GM19372 (cell line): ENCODE data around the gene TLCD5.
A peak's percentile ranks its signal among the peaks of the same experiment; 100 is the strongest.

Experiments used
- ATAC-seq: cut with Tn5 transposase; IDR thresholded peaks from one replicate; pipeline ENCODE4 v1.9.1; 2021; ENCODE audit warnings: mild to moderate bottlenecking, low read depth, moderate library complexity; ENCODE audit not compliant: unreplicated experiment

Gene TLCD5

GRCh38 chr11:120335908-120336640 lies 11.0 kb downstream of the TLCD5 start, which contains the start of gene ARHGEF12:
Gene ARHGEF12, plus strand, starts transcription at chr11:120336413. Its CDS starts 831 bp downstream, at chr11:120337244.
- ATAC-seq = peak; percentile 64

DNA sequence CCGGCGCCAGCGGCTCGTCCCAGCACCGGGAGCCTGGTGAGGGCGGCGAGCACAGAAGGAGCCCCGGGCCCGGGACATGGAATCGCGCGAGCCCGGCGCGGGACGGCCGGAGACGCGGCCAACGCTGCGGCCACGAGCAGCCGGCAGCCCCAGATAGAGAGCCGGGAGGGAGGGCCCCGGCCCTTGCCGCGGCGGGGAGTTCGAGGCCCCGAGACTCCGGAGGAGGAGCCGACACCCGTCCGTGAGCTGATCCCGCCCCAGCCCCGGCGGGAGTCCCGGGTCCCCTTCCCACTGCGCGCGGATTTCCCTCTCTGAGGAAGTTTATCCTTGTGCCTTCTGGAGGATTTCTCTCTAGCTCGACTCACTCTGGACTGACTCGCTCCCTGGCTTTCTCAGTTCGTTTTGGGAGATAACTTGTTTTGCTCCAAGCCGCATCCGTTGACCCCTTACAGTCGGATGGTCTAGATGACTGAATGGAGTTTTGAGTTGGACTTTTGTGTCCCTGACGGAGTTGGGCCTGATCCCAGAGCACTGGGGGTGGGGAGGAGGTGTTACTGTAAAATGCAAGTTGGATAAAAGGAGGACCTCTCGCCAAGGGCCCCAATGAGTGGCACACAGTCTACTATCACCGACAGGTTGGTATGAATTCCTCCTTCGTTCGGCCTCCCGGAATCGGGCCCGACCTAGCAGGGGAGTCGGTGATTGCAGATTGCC lies 11.7 kb downstream of the TLCD5 start:
- peak; percentile 43 for ATAC-seq

DNA sequence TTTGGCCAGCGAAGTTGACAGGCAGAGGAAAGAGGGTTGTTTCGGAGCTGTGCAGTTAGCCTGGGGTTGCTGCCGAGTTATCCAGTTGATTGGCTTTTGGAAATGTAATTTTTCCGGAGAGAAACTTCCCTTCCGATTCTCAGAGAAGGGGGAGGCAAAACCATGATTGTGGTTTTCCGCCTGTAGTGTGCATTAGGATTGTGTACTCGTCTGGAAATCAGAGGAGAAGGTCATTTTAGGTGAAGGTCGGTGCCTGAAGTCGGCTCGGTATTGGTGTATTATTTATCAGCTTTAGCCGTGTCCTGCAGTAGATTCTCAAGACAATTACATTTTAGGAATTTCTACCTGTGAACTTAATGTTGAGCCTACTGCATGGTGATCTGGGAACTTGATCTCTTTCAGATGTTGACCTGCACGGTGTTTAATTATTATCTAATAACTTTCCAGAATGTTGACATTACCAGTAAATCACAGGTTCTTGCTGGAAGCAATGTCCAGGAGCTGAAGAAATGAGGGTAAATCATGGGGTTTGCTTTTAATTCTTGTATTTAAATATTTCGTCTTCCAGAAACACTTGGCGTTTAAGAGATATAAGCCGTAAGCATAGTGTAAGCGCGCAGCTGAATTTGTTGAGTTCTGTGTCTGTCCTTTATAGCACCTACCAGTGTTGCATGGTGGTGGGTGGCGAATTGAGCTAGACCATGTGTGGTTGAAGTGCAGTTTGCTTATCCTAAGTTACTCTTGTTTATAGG lies 12.4 kb downstream of the TLCD5 start:
- no peak for ATAC-seq

DNA sequence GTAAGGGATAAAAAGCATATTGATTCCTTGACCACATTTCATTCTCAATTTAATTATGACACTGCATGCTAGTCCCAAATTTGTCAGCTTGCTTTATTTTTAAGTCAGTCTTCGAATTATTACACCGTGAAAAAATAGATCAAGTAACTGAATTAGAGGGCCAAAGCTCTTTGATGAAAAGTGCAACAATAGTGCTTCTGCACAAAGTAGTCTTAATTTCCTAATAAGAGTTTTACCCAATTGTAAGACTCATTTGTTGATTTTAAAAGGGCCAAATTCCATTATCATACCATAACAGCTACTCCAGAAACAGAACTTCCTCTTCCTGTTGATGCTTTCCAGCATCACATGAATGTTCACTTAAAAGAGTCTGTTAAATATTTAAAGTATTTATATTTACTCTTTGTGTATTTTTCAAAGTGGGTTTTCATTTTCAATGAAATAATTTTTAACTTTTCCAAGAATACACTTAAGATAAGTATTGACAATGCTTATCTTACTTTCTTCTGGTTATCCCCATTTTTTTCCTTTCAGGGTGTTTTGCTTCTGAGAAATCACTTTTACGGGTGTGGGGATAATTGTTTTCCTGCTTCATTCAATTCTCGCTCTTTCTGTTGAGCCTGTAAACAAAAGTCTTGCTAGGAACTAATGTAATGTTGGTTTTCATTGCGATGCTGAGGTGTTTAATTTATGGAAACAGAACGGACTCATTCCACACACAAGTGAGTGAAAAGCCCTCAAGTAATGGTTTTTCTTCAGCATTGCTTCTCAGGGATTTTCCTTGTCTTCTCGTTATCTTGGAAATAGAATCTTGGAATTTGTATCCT lies 13.2 kb downstream of the TLCD5 start:
- no peak for ATAC-seq

DNA sequence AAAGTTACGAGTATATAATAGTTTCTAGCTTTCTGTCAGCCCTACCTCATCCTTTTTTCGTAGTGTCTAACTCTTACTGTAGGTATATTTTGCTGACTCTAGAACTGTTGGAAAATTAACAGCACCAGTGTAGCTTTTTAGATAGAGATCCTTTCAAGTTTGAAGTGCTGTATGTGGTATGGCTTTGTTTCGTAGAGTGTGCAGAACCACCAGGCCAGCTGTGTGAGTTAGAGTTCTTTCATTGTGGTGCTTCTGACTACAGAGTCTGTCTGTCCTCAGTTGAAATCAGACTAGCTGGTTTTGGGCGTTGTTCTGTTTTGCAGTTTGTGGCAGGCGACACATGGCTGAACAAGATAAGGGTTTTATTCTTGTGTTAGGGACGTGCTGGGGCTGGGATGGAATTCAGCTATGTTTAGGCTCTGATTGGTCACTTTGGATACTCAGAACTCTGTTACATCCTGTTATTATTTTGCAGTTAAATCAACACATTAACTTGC lies 14.3 kb downstream of the TLCD5 start:
- no peak for ATAC-seq

DNA sequence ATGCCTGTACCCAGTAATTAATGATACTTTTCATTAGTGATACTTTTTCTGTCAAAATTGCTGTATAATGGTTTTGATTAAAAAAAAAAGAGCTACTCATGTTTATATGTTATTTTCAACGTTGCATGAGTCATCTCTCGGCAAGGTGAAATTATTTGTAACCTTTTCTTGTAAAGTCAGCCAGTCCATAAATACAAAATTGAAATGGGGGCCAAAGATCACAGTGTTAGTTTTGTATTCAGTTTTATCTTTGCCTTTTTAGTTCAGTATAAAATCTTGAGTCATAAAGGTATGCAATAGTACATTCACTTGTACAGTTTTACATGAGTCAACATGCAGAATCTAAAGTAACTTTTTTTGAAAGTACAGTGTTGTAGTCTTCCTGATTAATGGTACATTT lies 15.4 kb downstream of the TLCD5 start:
- ATAC-seq = no peak

DNA sequence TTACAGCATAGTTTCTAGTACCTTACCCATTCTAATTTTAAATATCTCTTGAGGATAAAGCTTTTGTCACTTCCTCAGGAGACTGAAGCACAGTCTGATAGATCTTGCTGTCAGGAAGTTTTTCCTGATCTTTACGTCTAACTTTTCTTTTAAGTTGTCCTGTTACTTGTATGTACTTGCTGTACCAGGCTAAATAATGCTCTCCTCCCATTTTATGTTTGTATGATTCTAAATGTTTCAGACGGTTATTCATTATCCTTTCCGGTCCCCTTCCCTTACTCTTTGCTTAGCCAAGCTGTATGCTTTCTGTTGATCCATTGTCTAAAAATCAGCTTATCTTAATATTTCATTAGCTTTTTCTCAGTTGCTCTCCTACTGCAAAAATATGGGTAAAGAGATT lies 17.1 kb downstream of the TLCD5 start:
- no peak for ATAC-seq

GRCh38 chr11:120342678-120343077 lies 17.6 kb downstream of the TLCD5 start:
- ATAC-seq = no peak

DNA sequence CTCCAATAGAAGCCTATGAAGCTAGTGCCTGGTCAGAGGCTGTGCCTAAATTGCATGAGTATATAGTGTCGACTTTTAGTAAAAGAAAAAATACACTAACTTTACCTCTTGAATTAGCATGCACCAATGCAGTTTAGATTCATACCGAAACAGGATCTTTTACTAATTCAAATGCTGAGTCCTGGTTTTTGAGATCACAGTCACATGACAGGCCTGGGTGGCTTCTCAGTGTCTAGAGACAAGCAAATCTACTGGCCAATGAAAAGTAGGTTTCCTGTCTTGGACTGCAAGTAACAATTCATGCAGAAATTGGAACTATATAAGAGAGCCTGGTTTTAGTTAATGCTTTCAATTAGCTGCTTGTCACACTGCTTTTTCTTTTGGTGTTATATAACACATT lies 18.3 kb downstream of the TLCD5 start:
- no peak for ATAC-seq

DNA sequence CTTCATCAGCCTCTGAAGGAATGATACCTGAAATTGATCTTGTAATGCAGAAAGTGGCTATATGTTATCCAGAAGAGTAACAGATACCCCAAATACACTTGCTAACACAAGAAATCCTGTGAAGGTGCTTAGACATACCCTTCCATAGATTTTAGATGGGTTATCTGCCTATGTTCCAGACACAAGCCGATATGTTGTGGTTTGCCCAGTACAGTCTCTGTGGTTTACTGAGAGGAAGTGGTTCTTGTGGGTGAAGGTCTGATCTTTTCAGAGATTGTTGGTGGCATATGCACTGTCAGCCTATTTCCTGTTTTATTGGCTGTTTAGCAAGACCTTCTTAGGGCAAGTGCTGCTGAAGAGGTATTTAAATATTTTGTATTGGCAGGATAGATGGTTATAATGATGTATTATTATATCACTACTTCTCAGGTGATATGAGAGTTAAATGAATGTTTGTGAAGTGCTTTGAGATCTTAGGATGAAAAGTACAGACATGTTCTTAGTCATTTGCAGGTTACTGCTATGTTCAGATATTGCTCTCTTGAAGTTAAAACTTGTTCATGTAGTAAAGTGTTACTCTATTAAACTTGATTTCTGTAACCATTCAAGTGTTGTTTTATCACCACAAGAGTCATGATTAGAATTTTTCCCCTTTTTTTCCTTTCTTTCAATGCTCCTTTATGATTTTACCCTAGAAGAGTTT lies 19.4 kb downstream of the TLCD5 start:
- peak; percentile 76 for ATAC-seq

DNA sequence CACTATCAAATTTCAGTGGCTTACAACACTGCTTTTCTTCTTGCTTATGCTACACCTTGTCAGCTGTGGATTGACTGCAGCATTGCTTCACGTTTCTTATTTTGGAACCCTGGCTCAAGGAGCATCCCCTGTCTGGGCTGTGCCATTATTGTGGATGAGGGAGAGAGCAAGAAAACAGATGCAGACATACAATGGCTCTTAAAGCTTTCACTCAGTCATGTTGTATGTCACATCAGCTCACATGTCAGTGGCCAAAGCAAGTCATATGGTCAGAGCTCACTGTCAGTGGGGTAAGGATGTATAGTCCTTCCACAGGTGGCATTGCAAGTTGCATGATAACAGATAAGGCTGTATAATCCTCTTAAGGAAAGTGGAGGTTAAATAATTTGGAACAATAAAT lies 21.1 kb downstream of the TLCD5 start:
- no peak for ATAC-seq

GRCh38 chr11:120350637-120351036 lies 25.5 kb downstream of the TLCD5 start:
- no peak for ATAC-seq

DNA sequence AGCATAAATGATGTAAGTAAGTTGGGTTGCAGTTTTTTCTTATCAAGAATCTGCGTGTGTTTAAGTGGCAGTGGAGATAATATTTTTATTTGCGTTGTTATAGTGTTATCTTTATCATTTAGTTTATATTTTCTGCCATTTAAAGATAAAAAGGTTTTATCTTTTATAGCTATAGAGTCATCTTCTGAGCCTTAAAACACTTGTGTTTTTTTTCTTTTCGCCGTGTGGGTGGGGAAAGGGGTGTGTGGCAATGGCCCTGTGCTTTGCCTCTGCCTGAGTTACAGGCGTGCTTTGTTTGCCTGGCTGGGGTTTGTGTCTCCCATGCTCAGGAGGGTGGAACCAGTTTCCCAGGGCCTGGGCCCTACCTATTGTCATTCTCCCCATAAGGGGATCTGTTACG lies 27.3 kb downstream of the TLCD5 start:
- no peak for ATAC-seq

GRCh38 chr11:120354068-120354467 lies 29.0 kb downstream of the TLCD5 start:
- no peak for ATAC-seq

- no peak for ATAC-seq
Measured at GRCh38 chr11:120354779-120355178, 29.7 kb downstream of the TLCD5 start.

DNA sequence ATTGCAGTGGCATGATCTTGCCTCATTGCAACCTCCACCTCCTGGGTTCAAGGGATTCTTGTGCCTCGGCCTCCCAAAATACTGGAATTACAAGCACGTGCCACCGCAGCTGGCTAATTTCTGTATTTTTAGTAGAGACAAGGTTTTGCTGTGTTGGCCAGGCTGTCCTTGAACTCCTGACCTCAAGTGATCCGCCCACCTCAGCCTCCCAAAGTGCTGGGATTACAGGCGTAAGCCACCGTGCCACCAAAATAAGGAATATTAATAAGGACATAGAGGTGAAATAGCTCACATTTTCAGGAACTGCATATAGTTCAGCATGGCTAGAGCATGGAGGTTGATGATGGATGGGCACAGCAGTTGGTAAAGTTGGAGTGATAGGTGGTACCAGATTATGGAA lies 32.5 kb downstream of the TLCD5 start:
- ATAC-seq = no peak

DNA sequence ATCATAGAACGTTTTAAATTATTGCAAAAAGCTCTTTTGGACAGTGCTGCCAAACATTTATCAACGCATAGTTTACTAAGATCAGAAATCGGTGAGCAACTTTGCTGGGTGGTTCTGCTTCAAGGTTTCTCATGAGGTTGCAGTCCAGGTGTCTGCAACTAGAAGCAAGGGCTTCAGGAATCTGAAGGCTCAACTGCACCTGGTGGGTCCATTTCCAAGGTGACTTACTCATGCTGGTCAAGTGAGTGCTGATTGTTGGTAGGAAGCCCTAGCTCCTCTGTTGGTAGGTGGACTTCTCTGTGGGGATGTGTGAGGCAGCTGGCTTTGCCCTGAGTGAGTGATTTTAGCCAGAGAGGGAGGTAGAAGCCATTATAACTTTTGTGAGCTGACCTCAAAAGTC lies 33.6 kb downstream of the TLCD5 start:
- ATAC-seq = no peak

- ATAC-seq = no peak
Measured at GRCh38 chr11:120363436-120363835, 38.3 kb downstream of the TLCD5 start.

- no peak for ATAC-seq
Measured at GRCh38 chr11:120365512-120365911, 40.4 kb downstream of the TLCD5 start.

- ATAC-seq = no peak
Measured at GRCh38 chr11:120372296-120372695, 47.2 kb downstream of the TLCD5 start.
